Right lobe of liver (tissue), 6 donors: Measurements from ENCODE around the gene ICAM4. TPM values are rescaled to one million over a fixed set of nuclear protein-coding genes. Genes with fewer than 3 reads are reported as not detected.
A peak's percentile ranks its signal among the peaks of the same experiment; 100 is the strongest.

ENCODE experiments used
- ATAC-seq, 4 donors: fragments of 200-7000 bp; cut with Tn5 transposase; one replicate each; pipeline ENCODE4 v1.9.1; 2020; ENCODE audit warnings: mild to moderate bottlenecking in 4 of 4, moderate library complexity in 4 of 4
- DNase-seq, 3 donors: peaks; one replicate each; pipeline ENCODE4 v3.0.0-alpha.2; 2020
- H3K27ac ChIP-seq, 3 donors: fragments of 200-600 bp; one replicate each; pipeline ENCODE4 v1.8.0; 2022
- H3K27me3 ChIP-seq, 2 donors: fragments of 200-600 bp; one replicate each; pipeline ENCODE4 v1.8.0; 2022
- H3K36me3 ChIP-seq, 4 donors: fragments of 200-600 bp; sonication (generic) in 1 of 4; one replicate each; pipeline versions ENCODE4 v1.5.1 to v1.8.0; 2017 to 2022; ENCODE audit warnings: control low read depth in 1 of 4
- H3K4me1 ChIP-seq, 4 donors: fragments of 200-600 bp; sonication (generic) in 1 of 4; one replicate each; pipeline versions ENCODE4 v1.5.1 to v1.8.0; 2017 to 2022; ENCODE audit warnings: control low read depth in 1 of 4
- H3K4me3 ChIP-seq, 3 donors: fragments of 200-600 bp; one replicate each; pipeline ENCODE4 v1.8.0; 2022
- H3K9me3 ChIP-seq, 4 donors: fragments of 200-600 bp; sonication (generic) in 1 of 4; one replicate each; pipeline versions ENCODE4 v1.5.1 to v1.8.0; 2017 to 2022; ENCODE audit warnings: control low read depth in 1 of 4
- POLR2A ChIP-seq: fragments of 450-650 bp; IDR thresholded peaks from one replicate; pipeline ENCODE4 v1.6.1; 2017; ENCODE audit warnings: antibody characterized with exemption, mild to moderate bottlenecking
- WGBS: methylation state at CpG from one replicate; pipeline ENCODE4 v1.1.6; 2018; ENCODE audit warnings: low coverage, low lambda C conversion rate; ENCODE audit not compliant: insufficient coverage; ENCODE audit errors: missing lambda C conversion rate; 5-methylcytosine and 5-hydroxymethylcytosine counted together
- intact Hi-C, 2 donors: fragments of 100-400 bp; cut with DNase I; formaldehyde crosslinking; loops; one replicate each; pipeline versions ENCODE4 v1.11.2 to v1.14.1; 2022
- total RNA-seq, 6 experiments: library from RNA; depleted of rRNA in 2 of 6; stranded (reverse); fragments of >200 nt in 2 of 6; fragmentation: NEBNext Ultra II Directional in 3 of 6; extraction: Animal tissue kit (Norgen Biotek cat#: 25700) in 3 of 6; gene quantifications; one replicate each; pipeline versions ENCODE4 v1.1.0 to v1.2.4, GENCODE V29; 2016 to 2023
- TF ChIP-seq, protein P1 (sequence below), 4 donors: fragments of 200-600 bp in 3 of 4; fragments of 450-650 bp in 1 of 4; IDR thresholded peaks; one replicate each; pipeline versions ENCODE4 v1.5.1 to v1.8.0; 2016 to 2022; ENCODE audit warnings: antibody characterized with exemption in 4 of 4, mild to moderate bottlenecking in 2 of 4
- donor health status: DM: no; HTN: yes; CAD: no.
- donor health status: DM: no; HTN: no; CAD: no.
- donor health status: DM: no; HTN: no; CAD: no.
- donor health status: DM: no; HTN: yes; CAD: no.
- donor health status: DM: no; HTN: yes; CAD: no.

The ICAM4 gene
- total RNA-seq, 6 experiments from 2014 or later, result 0.62 to 1.6 (median 0.80) TPM; not detected in 3

DNA sequence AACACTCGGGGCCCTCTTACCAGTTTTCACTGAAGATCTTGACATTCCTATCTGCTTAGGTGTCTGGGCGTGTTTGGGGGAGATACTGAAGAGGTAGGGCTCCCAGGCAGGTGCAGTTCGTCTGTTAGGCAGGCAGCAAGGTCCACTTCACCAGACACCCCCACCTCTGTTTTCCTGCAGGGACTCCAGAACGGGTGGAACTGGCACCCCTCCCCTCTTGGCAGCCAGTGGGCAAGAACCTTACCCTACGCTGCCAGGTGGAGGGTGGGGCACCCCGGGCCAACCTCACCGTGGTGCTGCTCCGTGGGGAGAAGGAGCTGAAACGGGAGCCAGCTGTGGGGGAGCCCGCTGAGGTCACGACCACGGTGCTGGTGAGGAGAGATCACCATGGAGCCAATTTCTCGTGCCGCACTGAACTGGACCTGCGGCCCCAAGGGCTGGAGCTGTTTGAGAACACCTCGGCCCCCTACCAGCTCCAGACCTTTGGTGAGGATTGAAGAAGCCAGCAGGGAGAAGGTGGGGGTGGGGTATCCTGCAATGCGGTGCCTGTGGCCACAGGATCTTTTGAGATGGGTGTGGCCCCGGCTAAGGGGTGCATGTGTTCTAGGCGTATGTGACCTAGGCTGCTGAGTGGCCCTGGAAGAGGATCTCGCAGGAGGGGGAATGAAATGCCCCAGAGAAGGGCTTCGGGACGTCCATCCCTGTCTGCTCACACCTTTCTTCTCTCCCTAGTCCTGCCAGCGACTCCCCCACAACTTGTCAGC lies 3.3 kb upstream of the ICAM4 start:
- Histone ChIP-seq H3K27me3 (no peaks in the 10 kb centered on the region), H3K9me3 (no peaks in the 10 kb centered on the region), H3K27ac (no peak overlapping the region), H3K4me3 (no peak overlapping the region), H3K36me3 (peaks cover 16 to 49% (median 23%) of the 10 kb centered on the region in 4 donors), H3K4me1 (peaks cover 0 to 30% (median 0%) of the 10 kb centered on the region in 4 donors)
- intact Hi-C loops, result no loop called here
- ATAC-seq (no peak), DNase-seq (peak in 1 of 3 donors; percentile 46)
- 81% methylated on average over 6 of the region's 23 CpGs for WGBS
- TF ChIP-seq POLR2A, result no peak
- TF ChIP-seq, protein P1, sequence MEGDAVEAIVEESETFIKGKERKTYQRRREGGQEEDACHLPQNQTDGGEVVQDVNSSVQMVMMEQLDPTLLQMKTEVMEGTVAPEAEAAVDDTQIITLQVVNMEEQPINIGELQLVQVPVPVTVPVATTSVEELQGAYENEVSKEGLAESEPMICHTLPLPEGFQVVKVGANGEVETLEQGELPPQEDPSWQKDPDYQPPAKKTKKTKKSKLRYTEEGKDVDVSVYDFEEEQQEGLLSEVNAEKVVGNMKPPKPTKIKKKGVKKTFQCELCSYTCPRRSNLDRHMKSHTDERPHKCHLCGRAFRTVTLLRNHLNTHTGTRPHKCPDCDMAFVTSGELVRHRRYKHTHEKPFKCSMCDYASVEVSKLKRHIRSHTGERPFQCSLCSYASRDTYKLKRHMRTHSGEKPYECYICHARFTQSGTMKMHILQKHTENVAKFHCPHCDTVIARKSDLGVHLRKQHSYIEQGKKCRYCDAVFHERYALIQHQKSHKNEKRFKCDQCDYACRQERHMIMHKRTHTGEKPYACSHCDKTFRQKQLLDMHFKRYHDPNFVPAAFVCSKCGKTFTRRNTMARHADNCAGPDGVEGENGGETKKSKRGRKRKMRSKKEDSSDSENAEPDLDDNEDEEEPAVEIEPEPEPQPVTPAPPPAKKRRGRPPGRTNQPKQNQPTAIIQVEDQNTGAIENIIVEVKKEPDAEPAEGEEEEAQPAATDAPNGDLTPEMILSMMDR (IDR thresholded peaks at IDR 0.05), result no peak

DNA sequence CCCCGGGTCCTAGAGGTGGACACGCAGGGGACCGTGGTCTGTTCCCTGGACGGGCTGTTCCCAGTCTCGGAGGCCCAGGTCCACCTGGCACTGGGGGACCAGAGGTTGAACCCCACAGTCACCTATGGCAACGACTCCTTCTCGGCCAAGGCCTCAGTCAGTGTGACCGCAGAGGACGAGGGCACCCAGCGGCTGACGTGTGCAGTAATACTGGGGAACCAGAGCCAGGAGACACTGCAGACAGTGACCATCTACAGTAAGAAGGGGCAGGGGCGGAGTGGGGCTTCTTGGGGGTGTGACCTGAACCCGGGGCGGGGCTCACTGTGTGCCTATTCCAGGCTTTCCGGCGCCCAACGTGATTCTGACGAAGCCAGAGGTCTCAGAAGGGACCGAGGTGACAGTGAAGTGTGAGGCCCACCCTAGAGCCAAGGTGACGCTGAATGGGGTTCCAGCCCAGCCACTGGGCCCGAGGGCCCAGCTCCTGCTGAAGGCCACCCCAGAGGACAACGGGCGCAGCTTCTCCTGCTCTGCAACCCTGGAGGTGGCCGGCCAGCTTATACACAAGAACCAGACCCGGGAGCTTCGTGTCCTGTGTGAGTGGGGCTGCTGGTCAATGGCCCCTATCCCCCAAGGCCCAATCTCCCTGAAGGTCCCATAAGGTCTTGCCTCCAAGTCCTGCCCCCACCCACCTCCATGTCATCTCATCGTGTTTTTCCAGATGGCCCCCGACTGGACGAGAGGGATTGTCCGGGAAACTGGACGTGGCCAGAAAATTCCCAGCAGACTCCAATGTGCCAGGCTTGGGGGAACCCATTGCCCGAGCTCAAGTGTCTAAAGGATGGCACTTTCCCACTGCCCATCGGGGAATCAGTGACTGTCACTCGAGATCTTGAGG lies 2.4 kb upstream of the ICAM4 start:
- Histone ChIP-seq H3K4me1 (peaks cover 0 to 27% (median 0%) of the 10 kb centered on the region in 4 donors), H3K27ac (no peak overlapping the region), H3K4me3 (no peak overlapping the region), H3K36me3 (peaks cover 16 to 42% (median 23%) of the 10 kb centered on the region in 4 donors), H3K27me3 (no peaks in the 10 kb centered on the region), H3K9me3 (no peaks in the 10 kb centered on the region)
- DNase-seq (no peak), ATAC-seq (no peak)
- intact Hi-C loops, result no loop called here
- TF ChIP-seq, protein P1 (IDR thresholded peaks at IDR 0.05), result no peak
- TF ChIP-seq POLR2A, result no peak
- 80% methylated on average over 10 of the region's 34 CpGs for WGBS

DNA sequence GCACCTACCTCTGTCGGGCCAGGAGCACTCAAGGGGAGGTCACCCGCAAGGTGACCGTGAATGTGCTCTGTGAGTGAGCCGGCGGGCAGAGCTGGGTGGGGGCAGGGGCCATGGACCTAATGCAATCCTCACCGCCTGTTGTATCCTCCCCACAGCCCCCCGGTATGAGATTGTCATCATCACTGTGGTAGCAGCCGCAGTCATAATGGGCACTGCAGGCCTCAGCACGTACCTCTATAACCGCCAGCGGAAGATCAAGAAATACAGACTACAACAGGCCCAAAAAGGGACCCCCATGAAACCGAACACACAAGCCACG lies 1.8 kb upstream of the ICAM4 start:
- 100% methylated on average over 3 of the region's 13 CpGs for WGBS
- Histone ChIP-seq H3K9me3 (no peaks in the 10 kb centered on the region), H3K36me3 (peaks cover 16 to 42% (median 23%) of the 10 kb centered on the region in 4 donors), H3K27me3 (no peaks in the 10 kb centered on the region), H3K27ac (no peak overlapping the region), H3K4me3 (no peak overlapping the region), H3K4me1 (peaks cover 0 to 33% (median 0%) of the 10 kb centered on the region in 4 donors)
- TF ChIP-seq, protein P1 (IDR thresholded peaks at IDR 0.05), result no peak
- no peak for DNase-seq
- no peak for ATAC-seq
- intact Hi-C loops, result no loop called here

DNA sequence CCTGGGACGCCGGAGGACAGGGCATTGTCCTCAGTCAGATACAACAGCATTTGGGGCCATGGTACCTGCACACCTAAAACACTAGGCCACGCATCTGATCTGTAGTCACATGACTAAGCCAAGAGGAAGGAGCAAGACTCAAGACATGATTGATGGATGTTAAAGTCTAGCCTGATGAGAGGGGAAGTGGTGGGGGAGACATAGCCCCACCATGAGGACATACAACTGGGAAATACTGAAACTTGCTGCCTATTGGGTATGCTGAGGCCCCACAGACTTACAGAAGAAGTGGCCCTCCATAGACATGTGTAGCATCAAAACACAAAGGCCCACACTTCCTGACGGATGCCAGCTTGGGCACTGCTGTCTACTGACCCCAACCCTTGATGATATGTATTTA lies 1.4 kb upstream of the ICAM4 start:
- 75% methylated on average over 2 of the region's 4 CpGs for whole genome bisulfite sequencing
- peaks cover 16 to 42% (median 23%) of the 10 kb centered on the region in 4 donors for H3K36me3 ChIP-seq
- peaks cover 0 to 3% of the 10 kb centered on the region in 2 donors for H3K27me3 ChIP-seq
- no peak for TF ChIP-seq POLR2A
- TF ChIP-seq, protein P1 (IDR thresholded peaks at IDR 0.05), result no peak
- H3K4me3 ChIP-seq, result no peak overlapping the region
- no peak for DNase-seq
- H3K4me1 ChIP-seq, result peaks cover 0 to 37% (median 0%) of the 10 kb centered on the region in 4 donors
- intact Hi-C loops, result no loop called here
- H3K27ac ChIP-seq, result no peak overlapping the region
- H3K9me3 ChIP-seq, result no peaks in the 10 kb centered on the region
- no peak for ATAC-seq
